HG03442 (cell line): Measurements from ENCODE around the gene IL1F10.

ENCODE experiments used
- ATAC-seq: cut with Tn5 transposase; IDR thresholded peaks from one replicate; pipeline ENCODE4 v1.9.1; 2021; ENCODE audit warnings: mild to moderate bottlenecking, moderate library complexity; ENCODE audit not compliant: unreplicated experiment

The IL1F10 gene

DNA sequence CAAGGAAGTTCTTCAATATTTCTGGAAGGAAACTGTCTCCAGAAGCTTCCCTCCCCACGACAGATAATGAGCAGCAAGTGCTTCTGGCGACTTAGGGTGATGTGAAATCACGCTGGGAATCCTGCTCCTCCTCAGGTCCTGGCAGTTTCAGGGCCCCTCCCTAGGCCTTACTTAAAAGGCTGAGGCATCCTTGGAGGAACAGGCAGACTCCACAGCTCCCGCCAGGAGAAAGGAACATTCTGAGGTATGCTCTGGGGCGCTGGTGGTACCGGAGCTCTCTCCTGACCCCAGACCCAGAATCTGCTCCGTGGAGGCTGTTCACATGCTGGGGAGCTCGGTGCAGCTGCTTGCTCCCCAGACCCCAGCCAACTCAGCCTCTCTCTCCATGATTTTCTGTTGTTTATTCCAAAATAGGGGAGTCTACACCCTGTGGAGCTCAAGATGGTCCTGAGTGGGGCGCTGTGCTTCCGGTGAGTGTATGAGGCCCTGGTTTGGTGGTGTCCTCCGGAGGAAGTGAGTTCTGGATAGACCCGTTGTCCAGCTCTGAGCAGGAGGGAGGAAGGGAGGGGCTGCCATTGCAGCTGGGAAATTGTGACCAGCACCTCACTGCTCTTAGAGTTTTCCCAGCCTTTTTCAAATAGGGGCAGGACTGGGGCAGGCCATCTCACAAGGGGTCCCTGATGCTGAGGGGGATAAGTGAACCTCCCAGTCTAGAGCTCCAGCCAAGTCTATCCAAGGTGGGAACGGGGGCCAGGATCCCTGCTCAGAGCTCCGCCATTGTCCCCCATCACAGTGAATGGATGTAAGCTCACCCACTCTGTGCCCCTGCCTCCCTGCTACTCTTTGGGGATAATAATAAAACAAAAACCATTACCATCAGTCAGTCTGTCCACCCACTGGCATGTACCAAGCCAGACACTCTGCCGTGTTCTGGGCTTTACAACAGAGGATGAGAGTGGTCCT is 8.5 kb upstream of the IL1F10 start, which contains the start of gene IL36RN:
Gene IL36RN (plus strand): TSS at position 201 of the 963 bp plus-strand sequence. CDS start 241 bp downstream, at position 442.
- no peak for ATAC-seq

DNA sequence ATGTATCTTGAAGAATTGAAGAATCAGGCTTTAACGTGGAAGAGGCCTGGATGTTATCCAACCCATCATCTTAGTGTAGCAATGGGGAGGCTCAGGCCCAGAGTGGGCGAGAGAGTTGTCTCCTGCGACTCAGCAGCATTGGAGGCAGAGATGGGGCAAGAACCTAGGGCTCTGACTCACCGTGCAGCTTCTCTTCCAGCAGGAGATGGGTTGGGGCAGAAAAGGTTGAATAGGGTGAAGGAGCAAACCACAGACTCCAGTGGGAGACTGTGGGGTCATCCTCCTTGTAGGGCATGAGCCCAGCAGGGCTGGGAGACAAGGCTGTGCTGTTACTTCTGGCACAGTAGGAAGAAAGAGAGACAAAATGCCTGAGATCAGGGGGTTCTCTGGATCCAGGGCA is 7.4 kb upstream of the IL1F10 start:
- ATAC-seq = no peak

DNA sequence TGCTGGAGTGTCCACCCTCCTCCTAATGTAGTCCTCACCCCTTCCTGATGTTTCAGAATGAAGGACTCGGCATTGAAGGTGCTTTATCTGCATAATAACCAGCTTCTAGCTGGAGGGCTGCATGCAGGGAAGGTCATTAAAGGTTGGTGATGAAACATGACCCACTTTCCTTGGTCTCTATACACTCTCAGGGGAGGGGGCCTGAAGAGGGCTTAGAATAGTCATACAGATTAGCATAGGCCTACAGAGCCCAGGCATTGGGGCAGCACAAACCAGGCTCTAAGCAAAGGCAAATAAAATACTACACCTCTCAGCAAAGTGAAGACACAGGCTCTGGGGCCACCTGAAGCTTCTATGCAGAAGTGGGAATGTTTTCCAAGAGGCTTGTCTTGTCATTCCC is 7.0 kb upstream of the IL1F10 start:
- no peak for ATAC-seq

DNA sequence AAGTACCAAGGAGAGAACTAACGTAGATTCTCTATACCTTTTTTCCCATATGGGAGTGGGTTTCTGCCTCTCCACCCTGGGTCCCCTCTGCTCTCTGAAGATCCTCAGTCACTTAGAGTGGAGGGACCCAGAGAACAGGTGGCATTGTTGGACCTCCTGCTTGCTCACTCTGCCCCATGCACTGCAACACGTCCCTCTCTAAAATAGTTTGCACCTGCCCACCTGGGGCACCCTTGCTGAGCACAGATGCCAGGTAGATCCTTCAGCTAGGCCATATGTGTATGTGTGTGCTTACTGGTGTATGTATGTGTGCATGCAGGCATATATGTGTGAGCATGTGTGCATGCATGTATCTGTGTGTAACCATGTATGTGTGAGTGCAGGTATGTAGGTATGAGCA is 6.5 kb upstream of the IL1F10 start:
- no peak for ATAC-seq

DNA sequence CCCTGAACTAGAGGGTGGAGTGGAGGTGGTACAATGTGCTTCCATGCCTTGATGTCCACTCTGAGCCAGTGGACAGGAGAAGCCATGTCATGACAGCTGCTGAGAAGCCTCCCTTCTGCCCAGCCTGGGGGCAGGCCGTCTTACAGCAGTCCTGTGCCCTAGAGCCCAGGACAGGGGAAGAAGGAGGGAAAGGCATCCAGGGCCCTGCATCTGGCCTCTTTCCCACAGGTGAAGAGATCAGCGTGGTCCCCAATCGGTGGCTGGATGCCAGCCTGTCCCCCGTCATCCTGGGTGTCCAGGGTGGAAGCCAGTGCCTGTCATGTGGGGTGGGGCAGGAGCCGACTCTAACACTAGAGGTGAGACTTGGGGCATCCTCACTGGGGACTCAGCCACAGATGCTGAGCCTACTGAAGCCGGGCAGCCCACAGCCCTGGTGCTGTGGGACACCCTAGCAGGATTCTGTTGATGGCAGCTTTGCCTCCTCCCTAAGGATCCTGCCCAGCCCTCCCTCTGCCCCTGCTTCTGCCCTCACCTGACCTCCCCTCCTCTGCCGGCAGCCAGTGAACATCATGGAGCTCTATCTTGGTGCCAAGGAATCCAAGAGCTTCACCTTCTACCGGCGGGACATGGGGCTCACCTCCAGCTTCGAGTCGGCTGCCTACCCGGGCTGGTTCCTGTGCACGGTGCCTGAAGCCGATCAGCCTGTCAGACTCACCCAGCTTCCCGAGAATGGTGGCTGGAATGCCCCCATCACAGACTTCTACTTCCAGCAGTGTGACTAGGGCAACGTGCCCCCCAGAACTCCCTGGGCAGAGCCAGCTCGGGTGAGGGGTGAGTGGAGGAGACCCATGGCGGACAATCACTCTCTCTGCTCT is 5.6 kb upstream of the IL1F10 start:
- ATAC-seq = no peak

DNA sequence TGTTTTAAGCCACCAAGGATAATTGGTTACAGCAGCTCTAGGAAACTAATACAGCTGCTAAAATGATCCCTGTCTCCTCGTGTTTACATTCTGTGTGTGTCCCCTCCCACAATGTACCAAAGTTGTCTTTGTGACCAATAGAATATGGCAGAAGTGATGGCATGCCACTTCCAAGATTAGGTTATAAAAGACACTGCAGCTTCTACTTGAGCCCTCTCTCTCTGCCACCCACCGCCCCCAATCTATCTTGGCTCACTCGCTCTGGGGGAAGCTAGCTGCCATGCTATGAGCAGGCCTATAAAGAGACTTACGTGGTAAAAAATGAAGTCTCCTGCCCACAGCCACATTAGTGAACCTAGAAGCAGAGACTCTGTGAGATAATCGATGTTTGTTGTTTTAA is 3.5 kb upstream of the IL1F10 start:
- no peak for ATAC-seq

DNA sequence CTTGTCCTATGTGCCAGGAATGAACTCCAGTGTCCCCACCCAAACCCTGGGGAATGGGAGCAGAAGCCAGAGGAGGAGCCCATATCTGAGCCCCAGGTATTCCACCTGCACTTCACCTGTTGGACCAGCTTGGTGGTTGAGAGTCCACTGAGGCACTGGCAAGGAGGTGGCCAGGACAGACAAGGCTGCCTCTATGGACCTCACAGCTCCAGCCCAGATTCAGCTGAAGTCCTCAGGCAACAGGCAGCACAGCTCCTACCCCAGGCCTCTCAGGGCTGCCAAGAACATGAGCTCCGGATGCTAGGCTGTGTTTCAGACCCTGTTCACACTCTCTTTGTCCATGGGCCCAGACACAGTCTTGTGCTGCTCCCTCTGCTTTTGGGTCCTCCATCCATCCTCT is 2.9 kb upstream of the IL1F10 start:
- no peak for ATAC-seq

DNA sequence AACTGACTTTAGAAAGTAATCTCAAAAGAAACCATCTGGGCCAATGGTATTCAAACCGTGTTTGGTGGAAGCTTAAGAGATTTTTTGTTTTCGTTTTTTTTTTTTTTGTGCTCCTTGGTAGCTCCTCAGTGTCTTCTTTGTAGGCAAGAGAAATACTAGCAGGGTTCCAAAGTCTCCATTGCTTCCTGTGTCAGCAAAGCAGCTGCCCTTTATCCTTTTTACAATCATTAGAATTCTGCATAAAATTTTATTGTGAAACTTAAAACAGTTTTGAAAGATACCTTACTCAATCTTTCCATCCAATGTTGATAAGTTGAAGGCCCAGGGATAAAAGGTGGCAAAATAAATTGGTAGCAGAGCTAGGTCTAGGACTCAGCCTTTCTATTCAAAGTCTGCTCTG is 479 bp downstream of the IL1F10 start:
- ATAC-seq = no peak

DNA sequence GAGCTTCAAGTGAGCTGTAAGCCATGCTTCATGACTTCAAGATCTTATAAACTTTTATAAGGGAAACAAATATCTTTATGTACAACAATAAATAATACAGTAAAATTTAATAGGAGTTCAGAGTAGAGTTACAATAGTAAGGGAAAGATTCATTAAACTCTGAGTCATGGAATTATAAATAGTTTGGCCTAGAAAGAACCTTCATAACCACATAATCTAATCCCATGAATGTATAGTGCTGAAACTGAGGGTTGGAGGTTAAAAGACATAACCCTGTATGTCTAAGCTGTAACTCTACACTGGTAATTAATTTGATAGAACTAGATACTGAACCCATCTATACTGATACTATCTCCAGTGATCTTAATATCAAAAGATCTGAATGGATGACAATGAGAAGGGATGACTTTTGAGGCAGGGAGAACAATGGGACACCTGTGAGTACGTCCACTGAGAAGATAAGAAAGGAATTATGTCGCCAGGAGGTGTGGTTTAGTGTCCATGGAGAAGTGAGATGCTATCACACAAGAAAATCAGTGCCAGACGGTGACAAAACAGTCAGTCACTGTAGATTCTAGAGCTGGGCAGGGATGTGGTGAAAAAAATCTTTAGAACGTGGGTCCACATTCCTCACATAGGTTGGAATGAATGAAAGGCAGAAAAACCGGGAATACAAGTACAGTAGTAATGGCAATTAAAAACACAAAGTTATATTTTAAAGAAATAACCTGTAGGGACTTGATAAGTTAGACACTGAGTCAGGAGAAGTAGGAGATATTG is 1.1 kb downstream of the IL1F10 start:
- ATAC-seq = no peak

DNA sequence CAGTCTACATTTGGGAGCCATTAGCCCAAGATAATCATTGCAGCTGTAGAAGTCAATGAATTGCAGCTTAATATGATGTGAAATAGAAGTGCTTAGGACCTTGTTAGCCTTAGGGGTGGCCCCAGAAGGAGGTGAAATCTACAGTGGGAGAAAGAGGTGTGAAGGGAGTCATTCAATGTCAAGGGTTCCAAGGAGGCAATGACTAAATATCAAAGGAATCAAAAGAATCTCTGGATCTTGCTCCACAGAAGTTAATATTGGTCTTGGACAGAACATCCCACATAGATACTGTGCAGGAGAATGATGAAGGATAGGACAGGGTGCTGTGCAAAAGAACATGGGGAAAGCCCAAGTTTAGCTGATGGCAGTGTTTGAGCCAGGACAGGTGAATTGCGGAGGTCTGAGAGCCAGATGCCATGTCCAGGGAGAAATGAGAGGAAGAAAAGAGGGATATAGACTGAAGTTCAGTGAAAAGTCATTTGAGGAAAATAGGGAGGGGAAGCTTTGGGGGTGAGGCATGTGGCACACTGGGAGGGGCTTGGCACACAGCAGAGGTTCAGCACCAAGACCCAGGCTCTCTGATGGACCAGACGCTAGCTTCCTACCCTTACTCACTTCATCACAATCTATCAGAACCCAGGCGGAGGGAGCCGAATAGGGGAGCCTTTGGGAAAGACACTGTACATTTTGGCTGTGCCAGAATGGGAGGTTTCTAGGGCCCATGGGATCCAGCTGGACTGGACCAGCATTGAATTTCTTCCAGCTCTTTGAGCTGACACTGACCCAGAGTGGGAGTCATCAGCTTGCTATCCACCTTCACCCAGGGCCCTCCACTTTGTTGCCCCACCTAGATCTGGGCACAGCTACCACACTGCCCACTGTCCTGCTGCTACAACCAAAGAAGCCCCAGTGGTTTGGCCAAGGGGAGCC is 2.2 kb downstream of the IL1F10 start:
- ATAC-seq = no peak

DNA sequence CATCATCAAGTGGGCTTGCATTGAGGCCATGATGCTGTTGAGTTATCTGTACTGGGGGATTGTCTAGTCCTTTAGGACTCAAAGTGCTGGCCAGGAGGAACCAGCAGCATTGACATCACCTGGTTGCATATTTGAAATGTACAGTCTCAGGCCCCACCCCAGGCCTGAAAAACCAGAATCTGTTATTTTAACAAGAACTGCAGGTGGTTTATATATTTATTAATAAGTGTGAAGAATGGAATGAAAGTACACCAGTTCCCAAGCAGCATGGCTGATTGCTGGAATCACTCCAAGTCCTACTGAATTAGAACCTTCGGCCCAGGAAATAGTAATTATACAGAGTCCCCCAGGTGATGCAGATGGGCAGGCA is 2.8 kb downstream of the IL1F10 start:
- ATAC-seq = no peak

DNA sequence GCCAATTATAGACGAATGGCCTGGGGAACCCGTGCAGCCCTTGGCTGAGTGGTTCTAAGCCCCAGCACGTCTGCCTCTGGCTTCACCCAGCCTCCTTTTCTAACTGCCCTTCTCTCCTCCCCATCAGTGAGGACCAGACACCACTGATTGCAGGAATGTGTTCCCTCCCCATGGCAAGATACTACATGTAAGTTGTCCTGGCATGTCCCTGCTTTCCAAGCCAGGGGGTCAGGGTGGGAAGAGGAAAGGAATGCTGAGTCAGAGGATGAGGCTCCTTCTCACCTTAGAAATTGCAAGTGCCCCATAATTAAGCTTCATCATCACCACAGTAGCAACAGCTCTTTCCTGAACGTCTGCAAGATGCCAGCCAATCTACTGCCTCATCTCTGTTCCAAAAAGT is 4.8 kb downstream of the IL1F10 start:
- ATAC-seq = no peak

DNA sequence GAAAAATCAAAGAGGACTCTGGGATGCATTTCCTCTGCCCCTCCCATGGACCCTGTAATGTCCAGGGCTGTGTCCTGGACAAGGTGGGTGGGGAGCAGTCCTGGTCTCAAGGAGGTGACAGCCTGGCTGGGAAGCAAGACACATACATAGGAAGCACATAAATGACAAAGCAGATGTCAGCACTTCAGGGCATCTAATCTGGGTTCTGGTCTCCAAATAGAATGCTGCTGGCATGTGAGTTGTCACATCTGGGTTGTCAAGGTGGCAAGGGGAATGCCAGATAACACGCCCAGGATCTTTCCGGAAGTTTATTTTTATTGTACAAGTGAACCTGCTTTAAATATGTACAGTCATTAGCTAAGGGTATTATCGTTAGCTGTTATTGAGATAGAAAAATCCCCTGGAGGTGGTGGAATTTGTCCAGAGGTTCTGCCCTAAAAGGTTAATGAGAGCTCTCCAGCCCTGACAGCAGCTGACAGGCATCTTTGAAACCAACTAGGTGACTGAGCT is 5.6 kb downstream of the IL1F10 start:
- ATAC-seq = no peak

DNA sequence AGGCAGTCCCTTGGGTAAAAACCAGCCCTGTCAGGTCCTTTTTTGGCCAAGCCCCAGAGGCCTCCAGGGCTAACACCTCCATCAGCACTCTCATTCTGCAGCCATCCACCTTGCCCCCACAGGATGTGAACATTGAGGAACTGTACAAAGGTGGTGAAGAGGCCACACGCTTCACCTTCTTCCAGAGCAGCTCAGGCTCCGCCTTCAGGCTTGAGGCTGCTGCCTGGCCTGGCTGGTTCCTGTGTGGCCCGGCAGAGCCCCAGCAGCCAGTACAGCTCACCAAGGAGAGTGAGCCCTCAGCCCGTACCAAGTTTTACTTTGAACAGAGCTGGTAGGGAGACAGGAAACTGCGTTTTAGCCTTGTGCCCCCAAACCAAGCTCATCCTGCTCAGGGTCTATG is 7.3 kb downstream of the IL1F10 start:
- ATAC-seq = no peak

DNA sequence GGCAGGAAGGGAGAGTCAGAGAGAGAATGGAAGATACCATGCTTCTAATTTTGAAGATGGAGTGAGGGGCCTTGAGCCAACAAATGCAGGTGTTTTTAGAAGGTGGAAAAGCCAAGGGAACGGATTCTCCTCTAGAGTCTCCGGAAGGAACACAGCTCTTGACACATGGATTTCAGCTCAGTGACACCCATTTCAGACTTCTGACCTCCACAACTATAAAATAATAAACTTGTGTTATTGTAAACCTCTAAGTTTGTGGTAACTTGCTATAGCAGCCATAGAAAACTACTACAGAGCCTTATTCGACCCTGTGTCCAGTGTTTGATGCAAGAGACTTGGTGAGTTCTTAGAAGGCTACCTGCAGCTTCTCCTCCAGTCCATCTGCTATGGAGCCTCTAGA is 7.8 kb downstream of the IL1F10 start:
- no peak for ATAC-seq

DNA sequence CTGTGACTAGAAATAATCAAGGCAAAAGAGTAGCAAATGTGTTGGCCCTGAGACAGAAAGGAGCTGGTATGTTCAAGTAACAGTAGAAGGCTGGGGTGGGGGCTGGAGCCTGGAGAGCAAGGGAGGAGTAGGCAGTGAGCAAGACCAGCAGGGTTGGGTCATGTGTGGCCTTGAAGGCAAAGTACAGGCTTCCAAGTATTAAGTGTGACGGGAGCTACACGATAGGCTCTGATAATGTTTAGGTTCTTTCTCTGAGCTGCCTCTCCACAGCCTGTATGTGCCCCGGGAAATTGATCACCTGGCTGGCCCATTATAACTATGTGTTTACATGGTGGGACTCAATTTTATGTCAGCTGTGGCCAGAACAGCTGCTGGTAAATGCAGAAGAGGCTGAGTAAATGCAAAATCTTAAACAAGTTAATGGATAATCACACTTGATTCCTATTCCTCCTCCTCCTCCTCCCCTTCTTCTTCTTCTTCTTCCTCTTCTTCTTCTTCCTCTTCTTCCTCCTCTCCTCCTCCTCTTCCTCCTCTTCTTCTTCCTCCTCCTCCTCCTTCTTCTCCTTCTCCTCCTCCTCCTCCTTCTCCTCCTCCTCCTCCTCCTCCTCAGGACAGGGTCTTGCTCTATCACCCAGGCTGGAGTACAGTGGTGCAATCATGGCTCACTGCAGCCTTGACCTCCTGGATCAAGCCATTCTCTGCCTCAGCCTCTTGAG is 9.3 kb downstream of the IL1F10 start:
- ATAC-seq = no peak

DNA sequence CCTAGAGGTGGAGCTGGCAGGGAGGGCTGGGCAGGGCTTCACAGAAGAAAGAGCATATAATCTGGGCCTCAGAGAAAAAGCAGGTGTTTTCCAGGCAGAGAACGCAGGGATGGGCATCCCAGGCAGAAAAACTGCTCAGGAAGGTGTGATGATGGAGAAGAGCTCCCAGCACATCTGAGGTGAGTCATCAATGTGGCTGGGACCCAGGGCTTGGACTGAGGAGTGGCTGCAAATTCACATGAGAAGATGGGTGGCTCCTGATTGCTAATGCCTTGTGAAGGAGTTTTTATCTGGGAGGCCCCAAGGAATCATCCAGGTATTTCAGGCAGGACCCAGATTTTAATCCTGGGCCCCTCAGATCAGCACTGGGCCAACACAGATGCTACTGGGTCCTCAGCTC is 10.2 kb downstream of the IL1F10 start:
- ATAC-seq = no peak

DNA sequence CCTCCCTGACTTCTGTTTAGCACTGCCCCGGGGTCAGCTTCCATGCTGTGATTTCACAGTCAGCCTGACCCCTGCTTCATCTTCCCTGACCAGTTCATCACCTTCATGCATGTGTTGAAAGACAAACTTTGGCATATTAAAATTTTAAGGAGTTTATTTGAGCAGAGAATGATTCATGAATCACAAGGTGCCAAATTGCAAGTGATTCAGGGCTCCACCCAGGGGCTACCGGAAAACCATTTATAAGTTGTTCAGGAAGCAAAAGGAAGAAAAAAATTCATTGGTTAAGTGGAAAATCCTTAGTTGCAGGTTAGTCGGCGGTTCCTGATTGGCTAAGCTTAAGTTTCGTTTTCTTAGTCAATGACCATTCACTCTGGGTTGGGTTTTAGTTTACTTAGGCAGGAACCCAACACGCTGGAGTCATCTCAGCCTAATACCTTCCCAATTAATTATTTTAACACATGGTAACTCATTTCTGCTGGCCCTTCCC is 10.6 kb downstream of the IL1F10 start:
- no peak for ATAC-seq

DNA sequence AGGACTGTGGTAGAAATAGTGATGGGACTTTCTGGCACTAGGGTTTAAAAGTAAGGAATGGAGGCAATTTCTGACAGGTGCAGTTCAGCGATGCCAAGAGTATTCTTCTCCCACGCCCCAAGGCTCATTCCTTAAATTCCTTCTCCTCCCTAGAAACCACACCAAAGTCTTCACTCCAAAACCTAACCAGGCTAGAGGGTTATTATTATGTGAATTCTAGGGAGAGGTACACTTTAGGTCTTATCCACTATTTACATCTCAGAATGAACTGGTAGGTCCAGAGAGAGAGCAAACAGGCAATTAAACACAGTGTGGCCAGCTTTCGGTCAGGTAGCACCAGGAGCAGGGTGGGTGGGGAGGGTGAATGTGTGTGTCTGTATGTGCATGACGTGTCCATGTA is 11.4 kb downstream of the IL1F10 start:
- ATAC-seq = no peak
